ENCODE results near the gene NHLRC2.

Gene NHLRC2

GRCh38 chr10:113911839-113912238 lies 57.4 kb downstream of the NHLRC2 start:
- Histone ChIP-seq H3K9ac (no peak overlapping the region), H3K79me2 (no peaks in the 10 kb centered on the region), H3K4me2 (ENCODE audit: low read length) (no peak overlapping the region), H3K9me3 (ENCODE audit: control insufficient read depth, low read length) (no peaks in the 10 kb centered on the region), H3K4me1 (no peaks in the 10 kb centered on the region), H3K27me3 (ENCODE audit: control insufficient read depth, insufficient read depth, low read length) (no peaks in the 10 kb centered on the region), H3K36me3 (ENCODE audit: control insufficient read depth, insufficient read depth, low read length) (no peaks in the 10 kb centered on the region), H3K27ac (no peak overlapping the region), H2AFZ (no peak overlapping the region), H3K4me3 (ENCODE audit: low read depth, low read length) (no peak overlapping the region)
- TF ChIP-seq CTCF (IDR thresholded peaks at IDR 0.05) = no peak

GRCh38 chr10:113912582-113912981 lies 58.1 kb downstream of the NHLRC2 start:
- no peaks in the 10 kb centered on the region for H3K79me2 ChIP-seq
- no peak overlapping the region for H3K4me3 ChIP-seq (ENCODE audit: low read depth, low read length)
- H3K9ac ChIP-seq = no peak overlapping the region
- H3K36me3 ChIP-seq (ENCODE audit: control insufficient read depth, insufficient read depth, low read length) = no peaks in the 10 kb centered on the region
- no peak for TF ChIP-seq CTCF (IDR thresholded peaks at IDR 0.05)
- H3K4me1 ChIP-seq = no peaks in the 10 kb centered on the region
- no peak overlapping the region for H3K4me2 ChIP-seq (ENCODE audit: low read length)
- H2AFZ ChIP-seq = no peak overlapping the region
- H3K27ac ChIP-seq = no peak overlapping the region
- no peaks in the 10 kb centered on the region for H3K27me3 ChIP-seq (ENCODE audit: control insufficient read depth, insufficient read depth, low read length)
- H3K9me3 ChIP-seq (ENCODE audit: control insufficient read depth, low read length) = no peaks in the 10 kb centered on the region

- no peak overlapping the region for H3K4me3 ChIP-seq (ENCODE audit: low read depth, low read length)
- no peaks in the 10 kb centered on the region for H3K27me3 ChIP-seq (ENCODE audit: control insufficient read depth, insufficient read depth, low read length)
- no peak overlapping the region for H3K9ac ChIP-seq
- no peaks in the 10 kb centered on the region for H3K4me1 ChIP-seq
- no peaks in the 10 kb centered on the region for H3K79me2 ChIP-seq
- no peak for TF ChIP-seq CTCF (IDR thresholded peaks at IDR 0.05)
- H2AFZ ChIP-seq = no peak overlapping the region
- no peak overlapping the region for H3K4me2 ChIP-seq (ENCODE audit: low read length)
- H3K9me3 ChIP-seq (ENCODE audit: control insufficient read depth, low read length) = no peaks in the 10 kb centered on the region
- H3K27ac ChIP-seq = no peak overlapping the region
- H3K36me3 ChIP-seq (ENCODE audit: control insufficient read depth, insufficient read depth, low read length) = no peaks in the 10 kb centered on the region
Measured at GRCh38 chr10:113914956-113915355, 60.5 kb downstream of the NHLRC2 start.

GRCh38 chr10:113915540-113915939 lies 61.1 kb downstream of the NHLRC2 start:
- H3K79me2 ChIP-seq = no peaks in the 10 kb centered on the region
- no peak overlapping the region for H3K4me3 ChIP-seq (ENCODE audit: low read depth, low read length)
- no peak overlapping the region for H2AFZ ChIP-seq
- no peaks in the 10 kb centered on the region for H3K9me3 ChIP-seq (ENCODE audit: control insufficient read depth, low read length)
- no peak for TF ChIP-seq CTCF (IDR thresholded peaks at IDR 0.05)
- no peak overlapping the region for H3K9ac ChIP-seq
- no peaks in the 10 kb centered on the region for H3K36me3 ChIP-seq (ENCODE audit: control insufficient read depth, insufficient read depth, low read length)
- H3K4me1 ChIP-seq = no peaks in the 10 kb centered on the region
- H3K4me2 ChIP-seq (ENCODE audit: low read length) = no peak overlapping the region
- no peak overlapping the region for H3K27ac ChIP-seq
- H3K27me3 ChIP-seq (ENCODE audit: control insufficient read depth, insufficient read depth, low read length) = no peaks in the 10 kb centered on the region

- H3K27ac ChIP-seq = no peak overlapping the region
- no peaks in the 10 kb centered on the region for H3K27me3 ChIP-seq (ENCODE audit: control insufficient read depth, insufficient read depth, low read length)
- H3K4me2 ChIP-seq (ENCODE audit: low read length) = no peak overlapping the region
- no peaks in the 10 kb centered on the region for H3K9me3 ChIP-seq (ENCODE audit: control insufficient read depth, low read length)
- H3K79me2 ChIP-seq = no peaks in the 10 kb centered on the region
- H3K9ac ChIP-seq = no peak overlapping the region
- H3K36me3 ChIP-seq (ENCODE audit: control insufficient read depth, insufficient read depth, low read length) = no peaks in the 10 kb centered on the region
- H3K4me1 ChIP-seq = no peaks in the 10 kb centered on the region
- H2AFZ ChIP-seq = no peak overlapping the region
- H3K4me3 ChIP-seq (ENCODE audit: low read depth, low read length) = no peak overlapping the region
- no peak for TF ChIP-seq CTCF (IDR thresholded peaks at IDR 0.05)
Measured at GRCh38 chr10:113916053-113916452, 61.6 kb downstream of the NHLRC2 start.
